Fibroblast of lung (primary cell): ENCODE measurements around the gene TMEM52.

Experiments used
- CTCF ChIP-seq, 2 donors: IDR thresholded peaks in 1 of 2; conservative IDR thresholded peaks in 1 of 2; 1 replicate in 1 of 2; 2 replicates in 1 of 2; pipeline ENCODE4 v1.5.1; 2011 to 2012; ENCODE audit warnings: low read length in 2 of 2, control low read depth in 1 of 2, inconsistent platforms in 1 of 2, low read depth in 1 of 2, mild to moderate bottlenecking in 1 of 2
- EZH2 ChIP-seq: IDR thresholded peaks from 2 replicates; pipeline ENCODE4 v1.5.1; 2012; ENCODE audit warnings: low read length, control low read depth, mild to moderate bottlenecking; ENCODE audit errors: missing control alignments

DNA sequence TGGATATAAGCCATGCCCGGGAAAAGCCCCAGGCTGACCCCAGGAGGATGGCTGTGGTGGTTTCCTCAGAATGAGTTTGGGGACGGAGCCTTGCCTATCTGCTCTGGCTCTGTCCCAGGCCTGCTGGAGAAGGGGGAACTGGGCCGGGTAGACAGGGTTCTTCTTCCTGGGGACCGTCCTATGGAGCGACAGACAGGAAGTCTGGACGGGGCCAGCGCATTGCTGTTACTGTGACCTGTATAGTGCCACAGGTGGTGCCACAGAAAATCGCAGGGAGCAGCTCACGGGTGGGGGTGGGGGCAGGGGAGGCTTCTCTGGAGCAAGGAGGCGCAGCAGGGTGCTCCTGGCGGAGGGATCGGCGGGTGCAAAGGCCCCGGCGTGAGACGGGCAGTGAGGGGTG, 48.1 kb upstream of the TMEM52 start:
- no peak for TF ChIP-seq CTCF (conservative IDR thresholded peaks at IDR 0.05 in 1 of 2, IDR thresholded peaks at IDR 0.05 in 1 of 2; ENCODE audit: low read depth in 1 of 2, low read length in 2 of 2)
- no peak for TF ChIP-seq EZH2
